GM18508 (cell line): ENCODE data around the gene SEPTIN14.
"Not testable (repeated sequence)": the region's sequence is repeated elsewhere in the genome, so short reads cannot be mapped to it uniquely, and the experiment has no call there.

Experiments used
- ATAC-seq: cut with Tn5 transposase; IDR thresholded peaks from one replicate; pipeline ENCODE4 v1.9.1; 2021; ENCODE audit warnings: moderate number of reproducible peaks; ENCODE audit not compliant: insufficient read depth, unreplicated experiment

The SEPTIN14 gene

GRCh38 chr7:55786901-55787300, 75.7 kb downstream of the SEPTIN14 start:
- no peak for ATAC-seq

- ATAC-seq = not testable (repeated sequence)
These were observed 77.1 kb downstream of the SEPTIN14 start for GRCh38 chr7:55785444-55785843.

GRCh38 chr7:55784151-55784550, 78.4 kb downstream of the SEPTIN14 start:
- no peak for ATAC-seq

GRCh38 chr7:55778631-55779030, 83.9 kb downstream of the SEPTIN14 start:
- no peak for ATAC-seq

- no peak for ATAC-seq
These were observed 86.4 kb downstream of the SEPTIN14 start for GRCh38 chr7:55776196-55776595.

GRCh38 chr7:55775051-55775420, 87.5 kb downstream of the SEPTIN14 start:
- no peak for ATAC-seq

GRCh38 chr7:55774327-55775050, 88.1 kb downstream of the SEPTIN14 start:
- ATAC-seq = no peak

GRCh38 chr7:55770778-55771177, 91.8 kb downstream of the SEPTIN14 start:
- ATAC-seq = no peak

GRCh38 chr7:55753274-55753862, 109.2 kb downstream of the SEPTIN14 start:
- not testable (repeated sequence) for ATAC-seq

GRCh38 chr7:55744706-55745105, 117.8 kb downstream of the SEPTIN14 start:
- not testable (repeated sequence) for ATAC-seq
